Smooth muscle cell (in vitro differentiated cells): Measurements from ENCODE around the gene CLIC3. TPM values are rescaled to one million over a fixed set of nuclear protein-coding genes. Genes with fewer than 3 reads are reported as not detected.

Source experiments
- DNase-seq: peaks from one replicate; lab custom pipeline; 2025; ENCODE audit not compliant: unreplicated experiment; lab: John Stamatoyannopoulos, UW
- H2AFZ ChIP-seq: fragments of 200-600 bp; sonication (generic); 2 replicates; pipeline ENCODE4 v1.6.0; 2016; ENCODE audit warnings: antibody characterized with exemption, low read depth, mild to moderate bottlenecking
- H3F3A ChIP-seq: fragments of 200-600 bp; sonication (generic); 2 replicates; pipeline ENCODE4 v1.6.0; 2017; ENCODE audit warnings: antibody characterized with exemption, low read depth
- H3K27ac ChIP-seq: fragments of 200-600 bp; sonication (generic); 2 replicates; pipeline ENCODE4 v1.5.1; 2016; ENCODE audit warnings: low read depth, mild to moderate bottlenecking
- H3K27me3 ChIP-seq: fragments of 200-600 bp; sonication (generic); 2 replicates; pipeline ENCODE4 v1.6.1; 2016; ENCODE audit warnings: low read depth, mild to moderate bottlenecking
- H3K36me3 ChIP-seq: fragments of 200-600 bp; sonication (generic); 2 replicates; pipeline ENCODE4 v1.5.1; 2016; ENCODE audit warnings: low read depth
- H3K4me1 ChIP-seq: fragments of 200-600 bp; sonication (generic); 2 replicates; pipeline ENCODE4 v1.5.1; 2016; ENCODE audit warnings: low read depth
- H3K4me2 ChIP-seq: fragments of 200-600 bp; sonication (generic); 2 replicates; pipeline ENCODE4 v1.6.0; 2016; ENCODE audit warnings: mild to moderate bottlenecking
- H3K4me3 ChIP-seq: fragments of 200-600 bp; sonication (generic); 2 replicates; pipeline ENCODE4 v1.5.1; 2016; ENCODE audit warnings: mild to moderate bottlenecking
- H3K79me2 ChIP-seq: fragments of 200-600 bp; sonication (generic); 2 replicates; pipeline ENCODE4 v1.6.0; 2016; ENCODE audit warnings: low read depth, mild to moderate bottlenecking
- H3K9ac ChIP-seq: fragments of 200-600 bp; sonication (generic); 2 replicates; pipeline ENCODE4 v1.6.0; 2016; ENCODE audit warnings: low read depth
- H3K9me3 ChIP-seq: fragments of 200-600 bp; sonication (generic); replicated peaks from 2 replicates; pipeline ENCODE4 v1.5.1; 2016; ENCODE audit warnings: low read depth
- H4K20me1 ChIP-seq: fragments of 200-600 bp; sonication (generic); 2 replicates; pipeline ENCODE4 v1.6.0; 2016; ENCODE audit warnings: low read depth
- WGBS: methylation state at CpG from one replicate; pipeline ENCODE4 v1.1.7; 2016; ENCODE audit warnings: low lambda C conversion rate; 5-methylcytosine and 5-hydroxymethylcytosine counted together
- polyA plus RNA-seq: library from polyadenylated mRNA; unstranded; fragments of >200 nt; fragmentation: Nextera tagmentation; extraction: Ambion mirVana; gene quantifications from 2 replicates; pipeline ENCODE4 v1.2.1, GENCODE V29; 2016
- total RNA-seq: library from RNA; depleted of rRNA; stranded (reverse); fragments of >200 nt; gene quantifications from 2 replicates; pipeline ENCODE4 v1.2.3, GENCODE V29; 2014
- TF ChIP-seq, protein P1 (sequence below): fragments of 200-600 bp; sonication (generic); IDR thresholded peaks from 2 replicates; pipeline ENCODE4 v1.5.1; 2017; ENCODE audit warnings: borderline replicate concordance, mild to moderate bottlenecking, antibody characterized with exemption; ENCODE audit not compliant: insufficient read depth, poor library complexity, severe bottlenecking

Gene CLIC3
- total and polyA plus RNA-seq, 2 experiments from 2014 or later, result 36.8 to 43.9 TPM

DNA sequence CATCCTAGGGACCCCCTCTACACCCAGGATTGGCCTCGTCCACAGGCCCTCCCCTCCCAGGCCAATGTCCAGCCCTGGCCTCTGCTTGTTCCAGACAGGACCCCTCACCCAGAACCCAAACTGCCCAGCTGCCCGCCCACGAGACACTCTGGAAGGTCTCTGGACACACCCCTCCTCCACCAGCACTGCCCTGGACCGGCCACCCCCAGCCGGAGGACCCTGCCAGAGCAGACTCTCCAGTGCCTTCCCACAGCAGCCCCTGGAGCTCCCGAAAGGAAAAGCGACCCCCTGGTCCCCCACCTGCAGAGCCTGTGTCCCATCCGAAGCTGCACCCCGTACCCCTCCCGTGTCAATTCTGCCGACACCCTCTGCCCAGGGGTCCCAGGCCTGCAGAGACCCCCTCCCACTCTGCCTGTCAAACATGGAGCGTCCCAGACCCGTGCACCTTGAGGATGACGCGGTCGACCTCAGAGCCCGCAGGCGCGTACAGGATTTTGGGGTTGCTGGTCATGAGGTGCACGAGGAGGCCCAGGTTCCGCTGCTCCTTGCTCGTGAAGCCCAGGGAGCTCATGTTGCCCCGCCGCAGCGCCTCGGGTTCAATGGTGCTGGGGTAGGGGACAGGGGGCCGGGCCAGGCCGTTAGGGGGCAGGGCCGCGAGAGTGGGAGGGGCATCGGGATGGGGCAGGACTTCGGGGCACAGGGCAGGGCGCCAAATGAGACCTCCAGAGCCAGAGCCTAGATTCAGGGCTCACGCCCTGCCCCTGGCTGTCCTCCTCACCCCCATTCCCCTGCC is 23.7 kb upstream of the CLIC3 start:
- TF ChIP-seq, protein P1, sequence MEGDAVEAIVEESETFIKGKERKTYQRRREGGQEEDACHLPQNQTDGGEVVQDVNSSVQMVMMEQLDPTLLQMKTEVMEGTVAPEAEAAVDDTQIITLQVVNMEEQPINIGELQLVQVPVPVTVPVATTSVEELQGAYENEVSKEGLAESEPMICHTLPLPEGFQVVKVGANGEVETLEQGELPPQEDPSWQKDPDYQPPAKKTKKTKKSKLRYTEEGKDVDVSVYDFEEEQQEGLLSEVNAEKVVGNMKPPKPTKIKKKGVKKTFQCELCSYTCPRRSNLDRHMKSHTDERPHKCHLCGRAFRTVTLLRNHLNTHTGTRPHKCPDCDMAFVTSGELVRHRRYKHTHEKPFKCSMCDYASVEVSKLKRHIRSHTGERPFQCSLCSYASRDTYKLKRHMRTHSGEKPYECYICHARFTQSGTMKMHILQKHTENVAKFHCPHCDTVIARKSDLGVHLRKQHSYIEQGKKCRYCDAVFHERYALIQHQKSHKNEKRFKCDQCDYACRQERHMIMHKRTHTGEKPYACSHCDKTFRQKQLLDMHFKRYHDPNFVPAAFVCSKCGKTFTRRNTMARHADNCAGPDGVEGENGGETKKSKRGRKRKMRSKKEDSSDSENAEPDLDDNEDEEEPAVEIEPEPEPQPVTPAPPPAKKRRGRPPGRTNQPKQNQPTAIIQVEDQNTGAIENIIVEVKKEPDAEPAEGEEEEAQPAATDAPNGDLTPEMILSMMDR, result no peak
- Histone ChIP-seq H3F3A (no peaks in the 10 kb centered on the region), H3K27me3 (no peaks in the 10 kb centered on the region), H3K4me1 (no peaks in the 10 kb centered on the region), H3K36me3 (no peaks in the 10 kb centered on the region), H2AFZ (no peak overlapping the region), H3K4me2 (no peak overlapping the region), H3K9me3 (no peaks in the 10 kb centered on the region), H3K27ac (no peak overlapping the region), H3K4me3 (no peak overlapping the region), H3K9ac (no peak overlapping the region), H4K20me1 (no peaks in the 10 kb centered on the region), H3K79me2 (no peaks in the 10 kb centered on the region)
- DNase-seq, result no peak
- WGBS, result 88% methylated on average over 32 of the region's 34 CpGs

DNA sequence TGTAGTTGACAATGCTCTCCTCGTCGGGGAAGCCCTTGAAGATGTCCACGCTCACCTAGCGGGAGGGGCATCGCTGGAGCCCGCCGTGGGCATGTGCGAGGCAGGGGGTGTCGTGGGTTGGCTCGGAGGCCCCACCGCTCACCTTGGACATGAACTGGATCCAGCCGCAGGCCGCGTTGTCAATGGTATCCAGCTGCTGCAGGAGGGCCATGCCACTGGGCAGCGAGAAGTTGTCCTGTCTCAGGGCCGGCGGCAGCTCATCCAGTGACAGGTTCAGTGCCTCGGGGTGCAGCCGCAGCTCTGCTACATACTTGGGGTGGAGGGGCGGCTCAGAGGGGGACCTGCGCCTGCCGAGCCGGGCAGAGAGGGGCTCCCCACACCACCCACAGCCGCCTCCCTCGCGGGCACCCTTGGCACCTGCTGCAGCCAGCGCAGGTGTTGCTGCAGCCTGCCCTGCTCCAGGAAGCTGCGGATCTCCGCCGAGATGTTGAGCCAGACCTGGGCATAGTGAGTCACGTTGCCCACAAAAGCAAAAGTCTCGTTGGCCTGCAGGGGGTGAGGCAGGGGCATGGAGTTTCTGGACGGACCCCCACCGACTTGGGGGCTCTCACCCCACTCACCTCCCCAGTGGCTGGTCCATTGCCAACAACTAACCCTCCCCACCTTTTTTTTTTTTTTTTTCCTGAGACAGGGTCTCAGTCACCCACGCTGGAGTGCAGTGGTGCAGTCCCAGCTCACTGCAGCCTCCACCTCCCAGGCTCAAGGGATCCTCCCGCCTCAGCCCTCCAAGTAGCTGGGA is 22.6 kb upstream of the CLIC3 start:
- Histone ChIP-seq H3K27me3 (no peaks in the 10 kb centered on the region), H3K27ac (no peak overlapping the region), H3K4me2 (no peak overlapping the region), H3K9ac (no peak overlapping the region), H3K9me3 (no peaks in the 10 kb centered on the region), H3K36me3 (no peaks in the 10 kb centered on the region), H4K20me1 (no peaks in the 10 kb centered on the region), H3F3A (no peaks in the 10 kb centered on the region), H3K79me2 (no peaks in the 10 kb centered on the region), H3K4me3 (no peak overlapping the region), H3K4me1 (no peaks in the 10 kb centered on the region), H2AFZ (no peak overlapping the region)
- TF ChIP-seq, protein P1, result no peak
- DNase-seq, result no peak
- 91% methylated on average over 32 of the region's 36 CpGs for WGBS

DNA sequence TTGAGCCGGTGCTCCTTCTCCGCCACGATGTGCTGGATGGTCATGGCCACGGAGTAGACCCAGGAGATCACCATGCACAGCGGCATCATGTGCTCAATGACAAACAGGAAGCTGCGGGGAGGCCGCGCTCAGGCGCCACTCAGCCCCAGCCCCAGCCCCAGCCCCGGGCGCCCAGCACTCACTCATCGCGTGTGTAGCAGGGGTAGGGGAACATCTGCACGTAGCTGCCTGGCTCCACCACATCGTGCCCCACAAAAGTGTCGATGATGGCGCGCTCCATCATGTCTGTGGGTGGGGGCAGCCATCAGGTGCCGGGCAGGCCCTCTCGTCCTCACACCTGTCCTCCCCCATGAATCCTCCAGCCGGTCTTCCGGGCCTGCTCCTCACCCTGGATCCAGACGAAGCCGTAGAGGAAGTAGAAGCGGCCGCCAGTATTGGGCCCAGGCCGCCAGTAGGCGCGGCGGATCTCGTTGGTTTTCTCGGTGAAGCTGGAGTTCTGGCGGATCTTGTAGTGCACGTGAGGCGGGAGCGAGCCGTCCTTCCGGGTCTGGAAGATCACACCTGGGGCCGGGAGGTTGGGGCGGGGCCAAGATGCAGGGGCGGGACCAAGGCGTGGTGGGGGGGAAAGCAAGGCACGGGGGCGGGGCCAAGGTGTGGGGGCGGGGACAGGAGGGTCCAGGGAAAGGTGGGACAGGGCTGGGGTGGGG is 21.6 kb upstream of the CLIC3 start:
- TF ChIP-seq, protein P1, result no peak
- Histone ChIP-seq H2AFZ (no peak overlapping the region), H3K4me2 (no peak overlapping the region), H3F3A (no peaks in the 10 kb centered on the region), H3K79me2 (no peaks in the 10 kb centered on the region), H3K4me3 (no peak overlapping the region), H3K4me1 (no peaks in the 10 kb centered on the region), H3K9me3 (no peaks in the 10 kb centered on the region), H3K27ac (no peak overlapping the region), H3K36me3 (no peaks in the 10 kb centered on the region), H4K20me1 (no peaks in the 10 kb centered on the region), H3K9ac (no peak overlapping the region), H3K27me3 (no peaks in the 10 kb centered on the region)
- 92% methylated on average over 35 of the region's 45 CpGs for WGBS
- DNase-seq, result no peak
